ENCODE data around the gene FOXL2NB. TPM values are rescaled to one million over a fixed set of nuclear protein-coding genes. Genes with fewer than 3 reads are reported as not detected.
A peak's percentile ranks its signal among the peaks of the same experiment; 100 is the strongest.

FOXL2NB gene
- total RNA-seq, 2 donors from 2014 or later: not detected

DNA sequence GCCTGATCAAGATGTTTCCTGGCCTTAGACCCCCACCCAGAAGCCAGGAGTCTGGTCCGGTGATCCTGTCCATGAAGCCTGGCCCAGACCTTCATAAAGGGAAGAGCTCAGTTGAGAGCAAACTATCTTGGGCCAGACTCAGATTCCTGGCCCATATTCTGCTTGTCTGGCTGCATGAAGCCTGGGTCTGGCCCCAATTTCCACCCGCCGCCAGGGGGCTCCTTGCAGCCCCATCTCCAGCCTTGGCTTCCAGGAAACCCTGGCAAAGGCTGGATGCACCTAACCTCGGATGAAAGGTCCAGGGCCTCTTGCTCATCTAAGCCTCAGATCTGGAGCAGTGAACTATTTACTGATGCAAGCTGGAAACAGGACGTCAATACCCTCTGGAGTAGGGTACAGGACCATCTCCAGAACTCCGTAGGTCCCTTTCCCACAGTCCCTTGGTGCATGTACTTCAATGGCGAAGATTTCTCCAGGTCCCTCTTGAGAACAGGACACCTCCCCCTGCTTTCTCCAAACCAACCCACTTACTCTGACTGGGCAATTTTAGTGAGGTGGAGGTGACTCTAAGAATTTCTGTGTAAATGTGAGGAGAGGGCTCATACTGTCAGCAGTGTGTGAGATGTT is 5.6 kb upstream of the FOXL2NB start:
- intact Hi-C loops (cut with DNase I): no loop called here
- DNase-seq (ENCODE audit: low spot score): peak; percentile 34

DNA sequence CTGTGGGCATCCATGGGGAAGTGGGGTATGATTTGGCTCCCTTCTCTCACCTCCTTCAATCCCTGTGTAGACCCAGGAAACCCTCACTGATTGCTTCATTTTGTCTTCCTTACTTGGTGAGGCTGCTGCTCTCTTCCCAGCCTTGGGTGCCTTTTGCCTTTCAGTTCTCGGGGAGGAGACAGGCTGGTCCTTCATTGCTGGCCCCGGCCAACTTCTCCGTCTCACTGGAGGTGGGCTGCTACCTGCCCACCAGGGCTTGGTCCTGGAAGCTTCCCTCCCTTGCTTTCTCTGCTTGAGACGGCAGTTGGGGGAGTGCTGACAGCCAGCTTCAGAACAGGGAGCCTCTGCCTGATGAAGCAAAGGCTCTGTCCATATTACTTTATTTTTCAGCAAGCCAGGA is 4.7 kb upstream of the FOXL2NB start:
- intact Hi-C loops (cut with DNase I): no loop called here
- peak; percentile 16 for DNase-seq (ENCODE audit: low spot score)

DNA sequence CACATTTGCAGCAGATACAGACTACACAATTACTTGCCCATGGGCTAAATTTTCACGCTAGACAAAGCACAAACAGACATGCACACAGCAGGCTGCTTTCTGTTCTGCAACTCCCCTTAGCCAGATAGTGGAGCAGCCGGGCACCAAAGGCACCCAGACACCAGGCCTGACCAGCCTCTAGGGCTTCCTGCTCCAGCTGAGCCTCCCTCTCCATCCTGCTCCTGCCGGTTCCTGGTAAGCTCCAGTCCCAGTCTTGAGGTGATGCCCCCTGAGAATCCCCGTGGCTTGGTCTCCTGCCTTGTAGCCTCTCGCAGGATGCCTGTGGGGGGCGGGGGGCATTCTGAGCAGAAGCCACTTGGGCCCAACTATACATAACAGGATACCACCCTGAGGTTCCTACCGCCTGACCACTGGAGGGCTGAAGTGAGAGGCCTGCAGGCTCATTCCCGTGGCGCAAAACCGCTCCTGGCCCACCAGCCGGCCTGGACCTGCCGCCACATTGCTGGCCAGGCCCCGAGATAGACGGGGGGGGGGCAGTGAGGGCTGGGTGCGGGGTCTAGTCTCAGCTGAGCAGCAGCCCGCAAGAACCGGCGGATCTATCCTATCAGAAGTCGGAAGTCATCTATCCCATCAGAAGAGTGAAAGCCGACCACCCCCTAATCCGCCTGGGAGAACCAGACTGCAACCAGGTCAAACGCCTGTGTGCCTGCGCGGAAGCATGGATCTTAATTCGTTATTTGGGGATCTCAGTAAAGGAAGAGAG is 4.0 kb upstream of the FOXL2NB start:
- DNase-seq (ENCODE audit: low spot score): peak; percentile 66
- intact Hi-C loops (cut with DNase I): no loop called here

DNA sequence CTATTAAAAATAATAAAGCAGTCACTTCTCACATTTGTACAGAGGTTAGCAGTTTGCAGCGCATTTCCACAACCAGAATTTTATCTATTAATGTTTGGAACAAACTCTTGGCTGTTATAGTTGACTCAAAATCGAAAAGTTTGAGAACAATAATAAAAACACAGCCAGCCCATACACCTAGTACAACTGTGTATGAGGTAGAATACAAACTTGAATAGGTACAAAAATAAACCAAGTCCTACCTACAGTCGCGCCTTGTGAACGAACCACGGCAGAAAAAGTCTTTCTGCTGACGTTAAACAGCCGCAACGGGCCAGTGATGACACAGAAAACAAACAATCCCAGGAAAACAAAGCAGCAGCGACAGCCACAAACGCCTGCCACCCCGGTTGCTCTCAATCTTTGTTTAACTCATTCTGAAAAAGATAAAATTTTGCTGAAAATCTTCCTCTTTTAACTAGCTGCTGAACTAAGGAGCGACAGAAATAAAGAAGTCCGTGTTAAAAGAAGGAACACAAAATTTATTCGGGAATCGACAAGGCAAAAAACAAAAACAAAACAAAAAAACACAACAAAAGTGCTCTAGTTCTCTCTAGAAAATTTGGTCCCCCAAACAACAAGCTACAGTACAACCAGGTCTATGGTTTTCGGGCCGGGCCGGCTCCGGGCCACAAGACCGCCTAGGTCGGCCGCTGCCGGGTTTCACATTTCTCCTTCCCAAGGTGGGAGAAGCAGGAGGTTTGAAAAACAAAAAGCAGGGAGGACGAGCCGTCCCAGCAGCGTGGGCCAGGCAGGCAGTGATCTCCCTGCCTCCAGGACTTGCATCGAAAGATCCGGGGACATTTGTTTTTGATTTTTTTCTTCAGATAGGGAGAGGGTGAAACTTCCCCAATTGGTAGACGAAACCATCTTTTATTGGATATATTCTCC is 3.0 kb upstream of the FOXL2NB start:
- intact Hi-C loops (cut with DNase I): no loop called here
- peak; percentile 53 for DNase-seq (ENCODE audit: low spot score)

DNA sequence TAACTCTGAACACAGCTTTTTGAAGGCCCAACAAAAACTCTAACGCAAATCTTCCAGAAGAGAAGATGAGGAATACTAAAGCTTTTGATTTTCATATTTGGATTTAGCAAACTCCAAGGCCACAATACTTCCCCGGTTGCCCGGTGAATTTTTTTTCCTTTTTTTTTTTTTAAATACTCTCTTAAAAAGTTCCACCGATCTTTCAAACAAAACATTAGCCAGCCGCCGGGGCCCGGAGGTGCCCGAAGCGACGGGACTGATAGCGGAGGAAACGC is 2.4 kb upstream of the FOXL2NB start:
- intact Hi-C loops (cut with DNase I): no loop called here
- no peak for DNase-seq (ENCODE audit: low spot score)

DNA sequence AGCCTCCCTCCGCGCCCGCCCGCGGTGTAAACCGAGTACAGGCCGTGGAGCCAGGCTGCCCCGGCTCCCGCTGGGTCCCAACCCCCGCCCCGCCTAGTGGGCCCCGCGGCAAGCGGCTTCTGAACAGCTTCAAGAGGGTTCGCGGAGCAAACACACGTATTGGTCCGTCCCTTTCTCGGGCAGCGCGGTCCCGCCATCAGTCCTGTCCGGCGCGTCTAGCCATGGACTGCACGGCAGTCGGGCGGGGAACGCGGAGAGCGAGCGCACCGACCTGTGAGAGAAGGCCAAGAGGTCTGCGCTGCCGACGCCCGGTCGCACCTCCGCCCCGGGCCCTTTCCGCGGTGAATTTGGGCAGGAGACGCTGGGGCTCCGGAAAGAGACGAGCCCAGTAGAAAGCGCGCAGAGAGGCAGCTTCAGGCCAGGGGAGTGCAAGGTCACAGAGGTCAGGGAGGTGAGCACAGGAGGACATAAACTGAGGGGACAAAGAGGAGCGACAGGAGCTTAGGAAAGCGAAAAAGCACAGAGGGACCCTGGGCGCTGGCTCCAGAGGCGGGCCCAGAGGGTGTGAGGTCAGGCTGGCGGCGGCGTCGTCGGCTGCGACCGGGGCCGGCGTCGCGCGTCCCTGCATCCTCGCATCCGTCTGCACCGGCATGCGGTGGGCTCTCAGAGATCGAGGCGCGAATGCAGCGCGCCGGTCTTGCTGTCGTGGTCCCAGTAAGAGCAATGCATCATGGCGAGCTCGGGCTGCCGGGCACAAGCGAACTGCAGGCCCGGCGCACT is 1.9 kb upstream of the FOXL2NB start:
- DNase-seq (ENCODE audit: low spot score): no peak
- intact Hi-C loops (cut with DNase I): no loop called here

DNA sequence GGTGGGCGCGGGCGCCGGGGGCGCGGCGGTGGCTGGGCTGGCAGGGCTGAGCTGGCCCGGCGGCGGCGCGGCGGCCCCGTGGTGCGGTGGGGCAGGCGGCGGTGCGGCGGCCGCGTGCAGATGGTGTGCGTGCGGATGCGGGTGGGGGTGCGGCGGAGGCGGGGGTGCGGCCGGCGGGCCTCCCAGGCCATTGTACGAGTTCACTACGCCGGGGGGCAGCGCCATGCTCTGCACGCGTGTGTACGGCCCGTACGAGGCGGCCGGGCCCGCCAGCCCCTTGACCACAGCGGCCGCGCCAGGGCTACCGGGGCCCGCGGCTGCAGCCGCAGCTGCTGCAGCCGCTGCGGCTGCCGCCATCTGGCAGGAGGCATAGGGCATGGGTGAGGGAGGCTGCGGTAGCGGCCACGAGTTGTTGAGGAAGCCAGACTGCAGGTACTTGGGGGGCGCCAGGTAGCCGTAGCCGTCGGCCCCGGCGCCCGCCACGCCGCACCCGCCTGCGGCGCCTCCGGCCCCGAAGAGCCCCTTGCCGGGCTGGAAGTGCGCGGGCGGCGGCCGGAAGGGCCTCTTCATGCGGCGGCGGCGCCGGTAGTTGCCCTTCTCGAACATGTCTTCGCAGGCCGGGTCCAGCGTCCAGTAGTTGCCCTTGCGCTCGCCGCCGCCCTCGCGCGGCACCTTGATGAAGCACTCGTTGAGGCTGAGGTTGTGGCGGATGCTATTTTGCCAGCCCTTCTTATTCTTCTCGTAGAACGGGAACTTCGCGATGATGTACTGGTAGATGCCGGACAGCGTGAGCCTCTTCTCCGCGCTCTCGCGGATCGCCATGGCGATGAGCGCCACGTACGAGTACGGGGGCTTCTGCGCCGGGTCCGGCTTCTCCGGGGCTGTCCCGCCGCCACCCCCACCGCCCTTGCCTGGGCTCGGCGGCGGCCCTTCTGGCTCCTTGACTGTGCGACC is 1.0 kb upstream of the FOXL2NB start:
- DNase-seq (ENCODE audit: low spot score): no peak
- intact Hi-C loops (cut with DNase I): no loop called here

DNA sequence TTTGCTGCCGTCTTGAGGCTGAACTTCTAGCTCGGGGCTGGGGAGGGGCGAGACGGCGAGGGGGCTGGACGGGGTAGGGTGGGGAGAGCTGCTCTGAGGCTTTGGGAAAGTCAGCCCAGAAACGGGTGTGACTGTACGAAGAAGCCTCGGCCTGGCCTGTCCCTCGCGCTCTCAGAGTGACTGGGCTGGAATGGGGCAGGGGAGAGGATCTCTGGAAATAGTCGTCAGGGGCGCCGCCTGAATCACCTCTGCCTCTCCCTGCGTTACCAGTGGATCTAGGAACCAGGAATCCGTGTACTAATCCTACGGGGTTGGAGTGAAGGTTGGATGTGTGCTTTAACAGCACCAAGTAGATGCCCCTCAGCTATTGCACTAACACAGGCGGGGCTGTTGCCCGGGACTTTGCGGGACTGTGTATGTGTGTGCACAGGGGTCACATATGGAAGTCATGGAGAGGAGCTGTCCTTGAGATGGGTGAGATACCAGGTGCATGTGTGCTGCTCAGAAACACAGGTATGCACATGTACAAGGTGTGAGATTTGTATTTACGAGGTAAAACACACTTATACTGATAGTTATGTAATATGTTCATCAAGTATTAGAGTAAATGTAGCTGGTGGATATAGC is 591 bp downstream of the FOXL2NB start:
- DNase-seq (ENCODE audit: low spot score): no peak
- intact Hi-C loops (cut with DNase I): no loop called here

DNA sequence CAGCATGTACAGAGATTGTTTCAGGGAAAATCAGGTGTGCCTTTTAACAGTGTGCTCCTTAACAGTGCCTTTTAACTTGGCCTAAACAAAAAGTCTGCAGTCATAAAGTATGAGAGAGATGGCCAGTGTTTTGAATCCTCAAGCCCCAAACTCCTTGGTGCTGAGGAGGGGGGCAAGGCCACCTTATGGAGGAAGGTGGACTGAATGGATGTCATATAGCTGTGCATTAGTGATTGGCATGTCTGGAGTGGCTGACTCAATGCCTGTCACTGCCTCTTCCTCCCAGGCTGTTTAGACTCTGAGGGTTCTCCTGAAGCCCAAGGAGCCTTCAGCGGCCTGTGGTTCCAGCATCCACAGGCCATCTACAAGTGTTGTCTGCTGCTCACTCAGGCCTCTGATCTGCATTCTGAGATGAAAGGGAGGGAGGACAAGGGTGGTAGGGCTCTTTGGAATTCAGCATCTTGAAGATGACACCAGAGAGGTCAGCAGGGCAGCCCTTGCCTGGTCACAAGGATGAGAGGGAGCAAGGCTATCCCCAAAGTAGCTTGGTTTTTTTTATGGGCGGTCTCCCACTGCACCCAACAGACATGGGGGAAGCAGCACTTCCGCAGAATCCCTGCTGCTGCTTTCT is 1.5 kb downstream of the FOXL2NB start:
- DNase-seq (ENCODE audit: low spot score): no peak
- intact Hi-C loops (cut with DNase I): no loop called here

DNA sequence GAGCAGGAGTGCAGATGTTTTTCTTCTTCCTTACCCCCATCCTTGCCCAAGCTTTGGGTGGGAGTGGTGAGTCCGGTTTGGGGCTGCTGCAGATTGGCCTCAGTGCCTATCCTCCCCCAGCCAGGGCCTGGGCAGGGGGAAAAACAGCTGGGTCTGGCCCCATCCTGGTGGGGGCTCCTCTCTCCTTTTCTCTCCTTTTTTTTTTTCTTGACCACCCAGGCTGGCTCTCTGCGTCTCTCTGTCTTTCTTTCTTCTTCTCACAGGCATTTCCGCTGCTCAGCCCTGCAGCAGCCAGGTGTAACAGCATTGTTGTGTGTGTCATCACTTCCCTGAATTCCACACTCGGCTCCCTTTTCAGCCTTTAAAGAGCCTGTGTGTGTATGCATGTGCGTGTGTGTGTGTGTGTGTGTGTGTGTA is 2.0 kb downstream of the FOXL2NB start:
- intact Hi-C loops (cut with DNase I): no loop called here
- DNase-seq (ENCODE audit: low spot score): no peak

DNA sequence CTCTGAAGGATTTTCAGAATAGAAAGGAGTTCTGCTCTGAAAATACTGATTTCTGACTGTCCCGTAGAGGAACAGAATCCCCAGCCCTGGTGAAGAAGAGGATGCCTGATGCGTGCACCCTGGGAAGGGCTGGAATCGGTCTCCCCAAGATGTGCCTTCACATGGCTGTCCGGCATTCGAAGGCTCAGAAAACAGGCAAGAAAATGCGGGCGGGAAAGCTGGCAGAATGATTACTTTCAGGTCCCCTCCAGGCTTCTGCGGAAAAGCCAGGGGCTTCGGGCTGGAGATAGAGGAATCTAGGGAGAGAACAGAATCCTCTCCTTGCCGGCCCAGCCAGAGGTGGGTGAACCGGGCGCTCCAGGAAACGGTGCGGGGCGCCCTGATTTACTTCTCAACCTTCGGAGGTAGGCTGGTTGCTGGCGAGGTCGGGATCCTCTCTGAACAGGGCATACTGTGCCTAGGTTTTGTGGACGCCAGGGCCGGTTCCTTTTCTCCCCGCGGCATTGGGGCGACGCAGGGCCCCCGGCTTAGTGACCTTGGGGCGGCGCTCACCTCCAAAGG is 2.5 kb downstream of the FOXL2NB start:
- no peak for DNase-seq (ENCODE audit: low spot score)
- intact Hi-C loops (cut with DNase I): no loop called here

DNA sequence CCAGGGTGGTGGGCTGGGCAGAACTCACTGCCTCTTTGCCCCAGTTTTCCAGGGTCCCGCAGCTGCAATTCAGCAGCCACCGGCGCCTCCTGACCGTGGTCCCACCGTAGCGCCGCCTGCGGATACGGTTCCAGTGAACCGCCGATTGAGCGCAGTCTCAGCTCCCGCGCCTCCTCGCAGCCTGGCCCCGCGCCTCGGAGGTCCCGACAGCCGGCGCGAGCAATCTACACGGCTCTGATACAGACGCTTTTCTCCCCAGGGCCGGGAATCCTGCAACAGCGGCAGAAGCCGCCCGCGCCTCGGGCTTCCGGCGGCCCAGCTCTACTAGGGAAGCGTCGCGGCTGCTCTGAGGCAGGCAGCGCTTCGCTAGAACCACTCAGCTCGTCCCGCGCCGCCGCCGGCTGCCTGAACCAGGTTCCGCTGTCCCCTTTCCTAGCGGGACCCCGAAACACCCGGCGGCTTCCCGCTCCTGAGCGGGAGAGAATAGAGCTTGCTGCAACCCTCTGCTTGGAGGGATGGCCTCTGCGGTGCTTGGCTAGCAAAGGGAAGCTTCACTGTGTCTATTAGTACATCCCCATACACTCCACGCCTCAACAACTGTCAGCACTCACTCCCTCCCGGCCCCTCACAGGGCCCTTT is 3.1 kb downstream of the FOXL2NB start:
- no peak for DNase-seq (ENCODE audit: low spot score)
- intact Hi-C loops (cut with DNase I): no loop called here

DNA sequence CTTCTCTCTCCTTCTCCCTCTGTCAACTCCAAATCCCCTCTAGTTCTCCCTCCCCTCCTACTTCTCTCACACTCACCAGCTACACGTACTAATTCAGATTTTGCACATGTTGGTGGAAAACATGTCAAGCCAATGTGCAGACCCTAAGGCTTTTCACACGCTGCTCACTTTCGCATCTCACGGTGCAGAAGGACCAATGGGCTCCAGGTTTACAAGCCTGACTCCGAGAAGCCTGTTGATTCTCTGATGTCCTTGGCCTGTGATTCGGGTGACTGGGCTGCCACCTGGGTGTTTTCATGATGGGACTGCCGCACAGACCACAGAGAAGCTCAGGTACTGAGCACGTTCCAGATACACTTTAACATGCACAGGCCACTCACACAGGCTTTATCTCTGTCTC is 3.7 kb downstream of the FOXL2NB start:
- intact Hi-C loops (cut with DNase I): no loop called here
- DNase-seq (ENCODE audit: low spot score): no peak

DNA sequence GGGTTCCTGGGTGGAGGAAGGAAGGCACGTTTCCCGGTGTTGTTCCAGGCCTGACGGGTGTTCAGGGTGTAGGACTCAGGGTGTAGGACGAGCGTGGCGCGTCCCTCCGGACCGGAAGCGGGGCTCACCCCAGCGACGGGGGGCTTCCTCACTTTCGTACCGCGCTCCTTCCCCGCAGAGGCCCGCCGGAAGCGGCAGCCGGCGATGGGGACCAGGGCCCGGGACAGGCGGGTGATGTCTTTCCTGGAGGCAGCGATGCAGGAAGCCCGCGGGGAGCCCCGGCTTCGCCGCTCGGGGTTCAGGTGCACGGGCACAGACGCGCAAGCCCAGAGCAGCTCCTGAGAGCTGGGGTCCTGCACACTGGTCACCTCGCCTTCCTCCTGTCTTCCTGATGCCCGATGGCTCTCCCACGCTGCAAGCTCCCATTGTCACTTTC is 13.4 kb downstream of the FOXL2NB start:
- intact Hi-C loops (cut with DNase I): no loop called here
- peak; percentile 78 for DNase-seq (ENCODE audit: low spot score)

DNA sequence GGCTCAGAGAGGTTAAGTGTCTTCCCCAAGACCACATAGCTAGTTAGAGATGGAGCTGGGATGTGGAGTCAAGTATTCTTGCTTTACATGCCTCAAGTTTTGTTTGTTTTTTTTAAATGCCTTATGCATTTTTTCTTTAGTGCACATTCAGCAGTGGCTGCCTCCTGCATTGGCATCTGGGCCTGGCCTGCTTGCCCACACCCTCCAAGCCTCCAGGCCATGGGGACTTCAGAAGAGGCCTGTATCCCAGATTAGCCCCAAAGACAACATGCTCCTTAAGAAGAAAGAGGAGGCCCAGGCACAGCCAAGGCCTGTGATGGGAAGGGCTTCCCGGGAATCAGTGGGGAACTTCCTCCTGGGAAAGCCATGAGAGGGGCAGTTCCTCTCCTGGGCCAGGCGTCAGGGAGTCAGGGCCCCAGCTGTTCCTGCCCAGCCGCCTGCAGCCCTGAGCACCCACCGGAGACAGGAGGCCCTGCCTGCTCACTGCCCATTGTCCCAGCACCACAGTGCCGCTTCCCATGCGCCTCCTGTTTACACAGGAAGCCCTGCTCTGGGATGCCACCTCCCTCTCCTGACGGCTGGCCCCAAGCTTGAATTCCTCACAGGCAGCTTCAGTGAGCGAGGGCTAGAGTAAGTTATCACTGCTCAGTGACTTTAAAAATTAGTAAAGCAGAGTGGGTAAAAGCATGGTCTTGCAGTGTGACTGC is 16.0 kb downstream of the FOXL2NB start:
- DNase-seq (ENCODE audit: low spot score): no peak
- intact Hi-C loops (cut with DNase I): no loop called here

DNA sequence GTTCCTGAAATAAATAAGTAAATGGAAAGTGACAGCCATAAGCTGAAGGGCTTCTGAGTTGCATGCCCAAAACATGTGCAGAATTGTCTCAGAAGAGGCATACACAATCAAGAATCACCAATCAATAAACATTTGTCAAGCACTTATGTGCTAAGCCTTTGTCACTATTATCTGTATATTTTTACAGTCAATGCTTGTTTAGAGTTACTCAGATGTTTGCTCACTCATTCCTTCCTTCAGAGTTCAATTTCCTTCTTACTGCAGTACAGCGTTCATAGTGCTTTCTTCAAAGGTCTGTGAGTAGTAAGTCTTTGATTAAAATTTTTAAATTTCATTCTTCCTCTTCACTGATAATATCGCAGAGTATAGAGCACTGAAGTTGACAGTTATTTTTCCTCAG is 17.2 kb downstream of the FOXL2NB start:
- intact Hi-C loops (cut with DNase I): no loop called here
- DNase-seq (ENCODE audit: low spot score): no peak

Data from posterior vena cava (tissue), 2 donors.